ENCODE data around the gene RPL31. TPM values are rescaled to one million over a fixed set of nuclear protein-coding genes. Genes with fewer than 3 reads are reported as not detected.

The RPL31 gene
- total and polyA plus RNA-seq, 2 donors (not counting 1 experiment from before 2014, with no cell fraction given), result 1,159 to 2,636 TPM

DNA sequence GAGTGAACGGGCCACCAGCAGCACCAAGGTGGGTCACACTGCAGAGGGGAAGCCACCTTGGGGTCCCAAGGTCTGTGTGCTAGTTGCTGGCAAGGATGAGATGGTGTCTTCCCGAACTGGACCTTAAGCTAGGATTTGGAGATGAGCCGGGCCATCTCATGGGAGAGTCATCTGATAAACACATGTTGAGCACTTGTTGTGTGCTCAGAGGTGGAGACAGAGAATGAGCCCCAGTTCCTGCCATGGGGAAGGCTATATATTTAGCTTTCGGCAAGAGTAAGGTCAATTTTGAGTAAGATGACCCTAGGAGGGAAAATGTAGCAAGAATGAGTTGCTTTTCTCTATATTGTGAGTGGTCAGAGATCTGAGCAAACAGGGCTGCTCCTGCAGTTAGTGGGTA is 41.4 kb upstream of the RPL31 start:
- TF ChIP-seq EZH2 (IDR thresholded peaks at IDR 0.05; ENCODE audit: low read length, missing control alignments) (no peak), CTCF (conservative IDR thresholded peaks at IDR 0.05 in 1 of 2, IDR thresholded peaks at IDR 0.05 in 1 of 2; ENCODE audit: low read depth in 1 of 2, low read length in 2 of 2) (no peak)
- Histone ChIP-seq H3K4me3 (replicated peaks in 1 of 4; ENCODE audit: control extremely low read depth in 1 of 4, insufficient read depth in 1 of 4, low read depth in 3 of 4, low read length in 4 of 4) (no peak overlapping the region), H4K20me1 (ENCODE audit: control insufficient read depth, extremely low read depth, insufficient read depth, low read length) (no peaks in the 10 kb centered on the region), H3K4me2 (ENCODE audit: extremely low read depth, insufficient read depth, low read length) (no peak overlapping the region), H2AFZ (ENCODE audit: low read length) (no peak overlapping the region), H3K9me3 (ENCODE audit: control insufficient read depth, insufficient read depth, low read depth, low read length) (no peaks in the 10 kb centered on the region), H3K27ac (ENCODE audit: insufficient read depth, low read length) (no peak overlapping the region), H3K36me3 (ENCODE audit: control insufficient read depth, insufficient read depth, low read length) (no peaks in the 10 kb centered on the region), H3K4me1 (ENCODE audit: control insufficient read depth, extremely low read depth, insufficient read depth, low read length) (peaks cover 3% of the 10 kb centered on the region), H3K9ac (ENCODE audit: insufficient read depth, low read length) (no peak overlapping the region), H3K79me2 (ENCODE audit: control insufficient read depth, insufficient read depth, low read length) (no peaks in the 10 kb centered on the region), H3K27me3 (ENCODE audit: control insufficient read depth, insufficient read depth, low read length) (no peaks in the 10 kb centered on the region)
- DNase-seq (ENCODE audit: low read depth in 2 of 2), result no peak

DNA sequence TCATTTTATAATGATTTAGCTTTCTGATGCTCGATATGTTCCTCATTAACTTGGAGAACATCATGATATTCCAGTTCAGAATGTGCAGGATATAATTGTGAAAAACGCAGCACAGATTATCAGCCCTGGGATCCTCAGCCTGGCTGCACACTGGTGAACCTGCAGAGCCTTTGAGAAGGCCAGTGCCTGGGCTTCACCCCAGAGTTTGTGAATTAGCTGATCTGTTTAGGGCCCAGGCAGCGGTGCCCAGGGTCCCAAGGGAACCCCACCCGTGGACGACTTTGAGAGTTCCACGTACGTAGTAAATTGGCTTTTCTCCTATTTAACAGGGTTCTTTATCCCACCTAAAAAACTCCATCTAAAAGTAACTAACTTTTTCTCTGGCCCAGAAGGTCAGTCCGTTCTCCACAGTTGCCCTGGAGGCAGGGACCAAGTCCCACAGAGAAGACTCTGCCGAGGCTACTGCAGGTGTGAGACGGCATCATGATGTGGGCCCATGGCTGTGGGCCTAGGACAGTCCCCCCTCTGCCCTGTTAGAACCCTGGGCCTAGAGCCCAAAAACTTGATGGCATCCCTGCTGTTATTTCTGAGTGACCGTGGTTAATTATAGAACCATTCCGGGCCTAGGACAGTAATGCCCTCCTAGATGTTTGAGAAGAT is 39.6 kb upstream of the RPL31 start:
- no peak overlapping the region for H3K9ac ChIP-seq (ENCODE audit: insufficient read depth, low read length)
- no peaks in the 10 kb centered on the region for H3K9me3 ChIP-seq (ENCODE audit: control insufficient read depth, insufficient read depth, low read depth, low read length)
- H3K4me3 ChIP-seq (replicated peaks in 1 of 4; ENCODE audit: control extremely low read depth in 1 of 4, insufficient read depth in 1 of 4, low read depth in 3 of 4, low read length in 4 of 4), result no peak overlapping the region
- peaks cover 3% of the 10 kb centered on the region for H3K4me1 ChIP-seq (ENCODE audit: control insufficient read depth, extremely low read depth, insufficient read depth, low read length)
- no peaks in the 10 kb centered on the region for H4K20me1 ChIP-seq (ENCODE audit: control insufficient read depth, extremely low read depth, insufficient read depth, low read length)
- no peaks in the 10 kb centered on the region for H3K36me3 ChIP-seq (ENCODE audit: control insufficient read depth, insufficient read depth, low read length)
- no peak overlapping the region for H3K4me2 ChIP-seq (ENCODE audit: extremely low read depth, insufficient read depth, low read length)
- DNase-seq (ENCODE audit: low read depth in 2 of 2), result no peak
- no peaks in the 10 kb centered on the region for H3K79me2 ChIP-seq (ENCODE audit: control insufficient read depth, insufficient read depth, low read length)
- no peak for TF ChIP-seq CTCF (conservative IDR thresholded peaks at IDR 0.05 in 1 of 2, IDR thresholded peaks at IDR 0.05 in 1 of 2; ENCODE audit: low read depth in 1 of 2, low read length in 2 of 2)
- TF ChIP-seq EZH2 (IDR thresholded peaks at IDR 0.05; ENCODE audit: low read length, missing control alignments), result no peak
- no peaks in the 10 kb centered on the region for H3K27me3 ChIP-seq (ENCODE audit: control insufficient read depth, insufficient read depth, low read length)
- H2AFZ ChIP-seq (ENCODE audit: low read length), result no peak overlapping the region
- no peak overlapping the region for H3K27ac ChIP-seq (ENCODE audit: insufficient read depth, low read length)

DNA sequence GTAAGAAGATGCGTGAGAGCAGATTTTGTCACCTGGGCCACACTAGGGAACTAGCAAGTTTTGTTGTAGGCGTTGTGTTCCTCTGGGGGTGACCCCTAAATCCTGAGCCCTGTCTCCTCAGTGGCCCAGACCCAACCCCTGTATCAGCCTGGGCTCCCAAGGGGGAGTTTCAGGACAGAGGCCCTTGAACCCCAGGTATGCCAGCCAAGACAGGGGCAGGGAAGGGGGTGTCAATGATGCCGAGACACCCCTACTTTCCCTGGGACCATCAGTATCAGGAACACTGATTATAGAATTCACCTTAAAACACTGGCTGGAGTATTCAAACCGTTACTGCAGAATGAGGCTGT is 39.1 kb upstream of the RPL31 start:
- Histone ChIP-seq H3K27ac (ENCODE audit: insufficient read depth, low read length) (no peak overlapping the region), H3K36me3 (ENCODE audit: control insufficient read depth, insufficient read depth, low read length) (no peaks in the 10 kb centered on the region), H3K9ac (ENCODE audit: insufficient read depth, low read length) (no peak overlapping the region), H3K27me3 (ENCODE audit: control insufficient read depth, insufficient read depth, low read length) (no peaks in the 10 kb centered on the region), H3K79me2 (ENCODE audit: control insufficient read depth, insufficient read depth, low read length) (no peaks in the 10 kb centered on the region), H3K4me3 (replicated peaks in 1 of 4; ENCODE audit: control extremely low read depth in 1 of 4, insufficient read depth in 1 of 4, low read depth in 3 of 4, low read length in 4 of 4) (no peak overlapping the region), H2AFZ (ENCODE audit: low read length) (no peak overlapping the region), H3K4me2 (ENCODE audit: extremely low read depth, insufficient read depth, low read length) (no peak overlapping the region), H3K4me1 (ENCODE audit: control insufficient read depth, extremely low read depth, insufficient read depth, low read length) (peaks cover 1% of the 10 kb centered on the region), H3K9me3 (ENCODE audit: control insufficient read depth, insufficient read depth, low read depth, low read length) (no peaks in the 10 kb centered on the region), H4K20me1 (ENCODE audit: control insufficient read depth, extremely low read depth, insufficient read depth, low read length) (no peaks in the 10 kb centered on the region)
- TF ChIP-seq EZH2 (IDR thresholded peaks at IDR 0.05; ENCODE audit: low read length, missing control alignments), result no peak
- TF ChIP-seq CTCF (conservative IDR thresholded peaks at IDR 0.05 in 1 of 2, IDR thresholded peaks at IDR 0.05 in 1 of 2; ENCODE audit: low read depth in 1 of 2, low read length in 2 of 2), result no peak
- DNase-seq (ENCODE audit: low read depth in 2 of 2), result no peak

All from fibroblast of lung (primary cell).